Osteocyte (in vitro differentiated cells): ENCODE measurements around the gene ARHGAP20. TPM values are rescaled to one million over a fixed set of nuclear protein-coding genes. Genes with fewer than 3 reads are reported as not detected.

Experiments used
- DNase-seq: peaks from one replicate; pipeline ENCODE4 v3.0.0; 2021; ENCODE audit warnings: mixed read lengths; ENCODE audit not compliant: unreplicated experiment; ENCODE audit errors: extremely low spot score
- H3K27ac Mint-ChIP-seq: one replicate; pipeline ENCODE4 v1.8.0; 2021; ENCODE audit warnings: mild to moderate bottlenecking, mixed read lengths; ENCODE audit not compliant: unreplicated experiment
- H3K27me3 Mint-ChIP-seq: one replicate; pipeline ENCODE4 v1.8.0; 2021; ENCODE audit warnings: mixed read lengths; ENCODE audit not compliant: unreplicated experiment
- H3K36me3 Mint-ChIP-seq: one replicate; pipeline ENCODE4 v1.8.0; 2021; ENCODE audit warnings: mixed read lengths; ENCODE audit not compliant: unreplicated experiment
- H3K4me1 Mint-ChIP-seq: one replicate; pipeline ENCODE4 v1.8.0; 2021; ENCODE audit warnings: mixed read lengths; ENCODE audit not compliant: unreplicated experiment
- H3K4me3 Mint-ChIP-seq: one replicate; pipeline ENCODE4 v1.8.0; 2021; ENCODE audit warnings: mild to moderate bottlenecking, moderate library complexity, mixed read lengths; ENCODE audit not compliant: unreplicated experiment
- H3K9me3 Mint-ChIP-seq: one replicate; pipeline ENCODE4 v1.8.0; 2021; ENCODE audit warnings: mixed read lengths; ENCODE audit not compliant: unreplicated experiment
- CTCF ChIP-seq: fragments of 200-600 bp; sonication (generic); IDR thresholded peaks from 2 replicates; pipeline ENCODE4 v1.5.0; 2021; ENCODE audit warnings: antibody characterized with exemption, mild to moderate bottlenecking, moderate library complexity
- total RNA-seq: library from RNA; stranded (reverse); gene quantifications from 2 replicates; pipeline ENCODE4 v1.2.1, GENCODE V29; 2021

The ARHGAP20 gene
- total RNA-seq, 1 donor from 2014 or later = 1.0 TPM

GRCh38 chr11:110757962-110758755, 45.9 kb upstream of the ARHGAP20 start:
- H3K27ac Mint-ChIP-seq = no peak overlapping the region
- H3K4me3 Mint-ChIP-seq = no peak overlapping the region
- H3K9me3 Mint-ChIP-seq = peaks cover 4% of the 10 kb centered on the region
- peaks cover 2% of the 10 kb centered on the region for H3K27me3 Mint-ChIP-seq
- peaks cover 3% of the 10 kb centered on the region for H3K36me3 Mint-ChIP-seq
- no peak for DNase-seq
- no peak for TF ChIP-seq CTCF
- H3K4me1 Mint-ChIP-seq = peaks cover 19% of the 10 kb centered on the region

- TF ChIP-seq CTCF = no peak
- Mint-ChIP-seq H3K4me3 (no peak overlapping the region), H3K9me3 (peaks cover 15% of the 10 kb centered on the region), H3K36me3 (peaks cover 4% of the 10 kb centered on the region), H3K27ac (no peak overlapping the region), H3K27me3 (peaks cover 2% of the 10 kb centered on the region), H3K4me1 (peaks cover 8% of the 10 kb centered on the region)
- no peak for DNase-seq
Observed at GRCh38 chr11:110757066-110757465, 44.8 kb upstream of the ARHGAP20 start.

GRCh38 chr11:110755941-110756340, 43.7 kb upstream of the ARHGAP20 start:
- Mint-ChIP-seq H3K27ac (no peak overlapping the region), H3K36me3 (peaks cover 4% of the 10 kb centered on the region), H3K27me3 (peaks cover 2% of the 10 kb centered on the region), H3K9me3 (peaks cover 24% of the 10 kb centered on the region), H3K4me3 (no peak overlapping the region), H3K4me1 (peaks cover 7% of the 10 kb centered on the region)
- TF ChIP-seq CTCF = no peak
- no peak for DNase-seq

GRCh38 chr11:110752890-110753289, 40.7 kb upstream of the ARHGAP20 start:
- peaks cover 2% of the 10 kb centered on the region for H3K27me3 Mint-ChIP-seq
- H3K36me3 Mint-ChIP-seq = peaks cover 4% of the 10 kb centered on the region
- H3K27ac Mint-ChIP-seq = no peak overlapping the region
- H3K4me1 Mint-ChIP-seq = no peaks in the 10 kb centered on the region
- no peak overlapping the region for H3K4me3 Mint-ChIP-seq
- TF ChIP-seq CTCF = no peak
- H3K9me3 Mint-ChIP-seq = peaks cover 42% of the 10 kb centered on the region
- DNase-seq = no peak

GRCh38 chr11:110750100-110750499, 37.9 kb upstream of the ARHGAP20 start:
- no peak overlapping the region for H3K27ac Mint-ChIP-seq
- peaks cover 42% of the 10 kb centered on the region for H3K9me3 Mint-ChIP-seq
- no peak overlapping the region for H3K4me3 Mint-ChIP-seq
- no peak for TF ChIP-seq CTCF
- no peaks in the 10 kb centered on the region for H3K4me1 Mint-ChIP-seq
- no peaks in the 10 kb centered on the region for H3K27me3 Mint-ChIP-seq
- H3K36me3 Mint-ChIP-seq = peaks cover 4% of the 10 kb centered on the region
- no peak for DNase-seq
